22Rv1 (cell line): ENCODE measurements around the gene ZNF26.

Experiments
- CTCF ChIP-seq: fragments of 450-650 bp; IDR thresholded peaks from 2 replicates; pipeline ENCODE4 v1.5.1; 2017; ENCODE audit warnings: mild to moderate bottlenecking
- ZFX ChIP-seq: fragments of 450-650 bp; IDR thresholded peaks from 2 replicates; pipeline ENCODE4 v1.6.1; 2017; ENCODE audit warnings: antibody characterized with exemption, borderline replicate concordance

DNA sequence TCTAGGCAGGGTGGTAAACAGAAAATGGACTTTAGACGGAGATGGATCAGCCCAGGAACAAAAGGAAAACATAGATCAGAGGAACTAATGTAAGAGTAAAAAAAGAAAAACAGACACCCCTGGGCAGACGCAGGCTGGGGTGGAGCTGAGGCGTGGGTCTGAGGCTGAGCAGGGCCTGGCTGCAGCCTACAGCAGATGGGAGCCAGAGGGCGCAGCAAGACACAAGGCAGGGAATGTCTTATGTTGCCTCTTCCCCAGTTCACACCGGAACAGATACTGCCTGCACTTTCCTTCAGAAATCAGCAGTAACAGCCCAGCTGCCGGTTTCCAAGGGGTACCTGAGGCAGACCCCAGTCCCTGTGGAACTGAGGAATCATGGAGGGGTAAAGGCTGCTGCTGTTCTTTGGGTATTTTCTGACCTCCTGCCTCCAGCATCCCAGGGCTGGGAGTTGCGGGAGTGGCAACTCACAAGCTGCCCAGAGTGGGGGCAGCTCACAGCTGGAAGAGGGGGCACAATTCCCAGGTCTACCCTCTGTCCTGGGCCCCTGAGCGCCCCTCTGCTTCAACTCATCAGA, 39.8 kb upstream of the ZNF26 start:
- TF ChIP-seq CTCF (no peak), ZFX (no peak)
